GM10248 (cell line): ENCODE results near the gene ADA.
"Not testable (repeated sequence)": the region's sequence is repeated elsewhere in the genome, so short reads cannot be mapped to it uniquely, and the experiment has no call there.

Experiments used
- CTCF ChIA-PET: fragments of 300-600 bp; sonication (Branson Sonifier 250); formaldehyde crosslinking; extraction: SDS; loops from one replicate; lab custom pipeline; 2021; ENCODE audit warnings: antibody characterized with exemption; lab: Yijun Ruan, JAX
- POLR2A ChIA-PET: fragments of 350-650 bp; sonication (Branson Sonifier 250); formaldehyde crosslinking; extraction: SDS; loops from one replicate; lab custom pipeline; 2020; ENCODE audit warnings: antibody characterized with exemption; lab: Yijun Ruan, JAX
- DNase-seq: peaks from one replicate; pipeline ENCODE4 v3.0.0; 2012; ENCODE audit errors: extremely low spot score
- TF ChIP-seq, protein P1 (sequence below): IDR thresholded peaks from 2 replicates; pipeline ENCODE4 v1.5.1; 2012; ENCODE audit warnings: mild to moderate bottlenecking, low read depth; ENCODE audit errors: extremely low read depth, missing control alignments, control extremely low read depth

The ADA gene

DNA sequence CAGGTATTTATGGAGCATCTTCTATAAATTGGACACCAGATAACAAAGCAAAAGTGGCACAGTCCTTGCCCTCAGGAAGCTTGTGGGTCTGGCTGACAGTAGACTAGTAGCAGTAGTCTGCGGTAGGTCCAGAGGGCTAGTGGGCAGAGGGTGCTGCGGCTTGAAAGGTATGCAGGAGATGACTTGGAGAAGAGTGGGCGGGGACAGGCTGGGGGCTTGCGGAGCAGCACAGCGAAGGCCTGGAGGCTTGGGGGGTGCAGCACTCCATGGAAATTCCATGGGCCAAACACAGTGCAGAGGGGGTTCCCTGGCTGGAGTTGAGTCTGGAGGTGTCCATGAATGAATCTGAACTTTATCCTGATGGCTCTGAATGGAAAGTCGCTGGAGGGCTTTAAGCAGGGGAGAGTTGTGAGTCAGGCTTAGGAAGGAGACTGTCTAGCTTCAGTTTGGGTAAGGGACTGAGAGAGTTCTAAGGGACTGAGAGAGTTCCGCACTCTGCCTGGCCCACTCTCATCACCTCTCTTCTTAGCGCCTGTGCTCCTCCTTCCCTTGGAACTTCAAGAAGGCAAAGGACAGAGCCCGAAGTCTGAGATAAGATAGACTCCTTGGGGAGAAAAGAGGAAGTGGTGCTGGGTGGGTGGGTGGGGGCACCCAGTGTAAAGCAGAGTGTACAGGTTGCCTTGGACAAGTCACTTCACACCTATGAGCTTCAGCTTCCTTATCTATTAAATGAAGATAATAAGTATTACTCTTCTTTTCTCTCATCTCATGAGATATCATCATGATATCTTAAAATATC lies 60.3 kb downstream of the ADA start:
- ChIA-PET CTCF (interaction anchor here (1.4 to 2.3 kb wide), 3 partner anchors 8 to 19 kb away, joined by 4 to 14 read pairs (median 8); no protein-coding TSS in a partner anchor), POLR2A (no interaction called here)
- TF ChIP-seq, protein P1, sequence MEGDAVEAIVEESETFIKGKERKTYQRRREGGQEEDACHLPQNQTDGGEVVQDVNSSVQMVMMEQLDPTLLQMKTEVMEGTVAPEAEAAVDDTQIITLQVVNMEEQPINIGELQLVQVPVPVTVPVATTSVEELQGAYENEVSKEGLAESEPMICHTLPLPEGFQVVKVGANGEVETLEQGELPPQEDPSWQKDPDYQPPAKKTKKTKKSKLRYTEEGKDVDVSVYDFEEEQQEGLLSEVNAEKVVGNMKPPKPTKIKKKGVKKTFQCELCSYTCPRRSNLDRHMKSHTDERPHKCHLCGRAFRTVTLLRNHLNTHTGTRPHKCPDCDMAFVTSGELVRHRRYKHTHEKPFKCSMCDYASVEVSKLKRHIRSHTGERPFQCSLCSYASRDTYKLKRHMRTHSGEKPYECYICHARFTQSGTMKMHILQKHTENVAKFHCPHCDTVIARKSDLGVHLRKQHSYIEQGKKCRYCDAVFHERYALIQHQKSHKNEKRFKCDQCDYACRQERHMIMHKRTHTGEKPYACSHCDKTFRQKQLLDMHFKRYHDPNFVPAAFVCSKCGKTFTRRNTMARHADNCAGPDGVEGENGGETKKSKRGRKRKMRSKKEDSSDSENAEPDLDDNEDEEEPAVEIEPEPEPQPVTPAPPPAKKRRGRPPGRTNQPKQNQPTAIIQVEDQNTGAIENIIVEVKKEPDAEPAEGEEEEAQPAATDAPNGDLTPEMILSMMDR = no peak
- DNase-seq = no peak

DNA sequence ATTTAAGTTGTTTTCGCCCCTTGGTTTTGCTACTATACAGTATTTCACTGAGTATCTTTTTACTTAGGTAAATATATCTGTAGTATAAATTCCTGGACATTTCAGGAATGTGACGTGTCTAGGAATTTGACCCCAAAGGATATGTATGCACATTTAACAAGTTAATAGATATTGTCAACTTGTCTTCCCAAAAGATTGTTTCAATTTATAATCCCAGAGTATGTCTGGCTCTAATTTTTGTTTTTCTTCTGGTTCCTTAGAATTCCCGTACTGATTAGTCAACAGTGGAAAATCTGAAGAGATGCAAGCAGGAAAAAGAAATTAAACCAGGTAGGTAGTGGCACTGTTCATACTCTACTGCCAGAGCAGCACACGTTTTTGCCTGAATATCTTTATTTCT lies 62.0 kb downstream of the ADA start:
- CTCF ChIA-PET = interaction anchor here (0.6 to 2.3 kb wide), 3 partner anchors 10 to 94 kb away, joined by 3 to 14 read pairs (median 4); no protein-coding TSS in a partner anchor
- no peak for DNase-seq
- POLR2A ChIA-PET = no interaction called here
- TF ChIP-seq, protein P1 = no peak

DNA sequence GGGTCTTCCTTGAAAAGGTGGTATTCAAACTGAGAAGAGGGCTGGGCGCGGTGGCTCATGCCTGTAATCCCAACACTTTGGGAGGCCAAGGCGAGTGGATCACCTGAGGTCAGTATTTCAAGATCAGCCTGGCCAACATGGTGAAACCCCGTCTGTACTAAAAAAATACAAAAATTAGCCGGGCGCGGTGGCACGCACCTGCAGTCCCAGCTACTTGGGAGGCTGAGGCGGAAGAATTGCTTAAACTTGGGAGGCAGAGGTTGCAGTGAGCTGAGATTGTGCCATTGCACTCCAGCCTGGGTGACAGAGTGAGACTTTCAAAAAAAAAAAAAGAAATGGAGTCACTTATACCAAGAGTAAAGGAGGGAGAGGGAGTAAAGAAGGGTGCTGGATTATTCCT lies 63.2 kb downstream of the ADA start:
- CTCF ChIA-PET = interaction anchor here (0.7 to 4.5 kb wide), 4 partner anchors 11 to 21 kb away, joined by 3 to 20 read pairs (median 11); no protein-coding TSS in a partner anchor
- POLR2A ChIA-PET, DNase-seq: not testable (repeated sequence)

DNA sequence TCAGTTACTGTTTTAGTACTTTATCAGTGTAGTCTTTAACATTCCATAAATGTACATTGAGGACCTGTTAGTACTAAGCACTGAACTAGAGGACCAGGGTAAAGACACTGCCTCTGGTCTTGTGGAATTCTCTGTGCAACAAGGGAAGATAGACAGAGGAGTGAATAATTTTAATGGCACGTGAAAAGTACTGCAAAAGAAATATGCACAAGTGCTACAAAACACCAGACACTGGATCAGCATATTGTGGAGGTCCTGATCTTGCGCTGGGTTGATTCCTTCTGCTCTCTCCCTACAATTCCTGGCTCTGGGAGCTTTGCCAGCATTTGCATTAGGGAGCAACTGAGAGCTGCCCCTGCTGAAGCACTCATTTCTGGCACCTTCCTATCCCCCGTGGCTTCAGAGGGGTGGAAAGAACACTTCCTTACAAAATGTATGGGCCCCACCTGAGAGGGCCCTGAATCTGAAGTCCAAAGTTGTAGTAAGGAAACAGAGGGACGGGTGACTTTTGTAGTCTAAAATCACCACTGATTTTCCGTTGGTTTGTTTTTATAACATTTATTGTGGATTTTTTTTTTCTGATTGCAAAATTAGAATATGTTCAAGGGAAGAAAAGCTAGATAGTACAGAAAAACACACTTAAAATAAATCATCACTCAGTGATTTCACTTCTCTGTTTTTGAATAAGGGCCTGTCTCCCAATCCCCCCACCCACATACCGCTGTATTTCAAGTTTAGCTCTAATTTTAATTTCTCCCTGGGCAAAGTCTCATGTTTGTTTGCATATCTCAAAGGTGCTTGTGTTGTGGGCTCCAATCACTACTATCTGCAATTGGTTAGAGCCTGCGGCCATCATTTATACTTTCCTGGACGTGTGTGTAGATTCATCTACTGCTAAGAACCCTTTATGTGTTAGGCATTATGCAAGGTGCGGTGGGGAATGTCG lies 64.2 kb downstream of the ADA start:
- ChIA-PET POLR2A (interaction anchor here (0.7 kb wide), 1 partner anchor 39 kb away, joined by 3 read pairs; no protein-coding TSS in a partner anchor), CTCF (interaction anchor here (0.9 to 4.5 kb wide), 11 partner anchors 8 to 306 kb away, joined by 3 to 20 read pairs (median 7); no protein-coding TSS in a partner anchor)
- no peak for DNase-seq
- TF ChIP-seq, protein P1 = no peak

DNA sequence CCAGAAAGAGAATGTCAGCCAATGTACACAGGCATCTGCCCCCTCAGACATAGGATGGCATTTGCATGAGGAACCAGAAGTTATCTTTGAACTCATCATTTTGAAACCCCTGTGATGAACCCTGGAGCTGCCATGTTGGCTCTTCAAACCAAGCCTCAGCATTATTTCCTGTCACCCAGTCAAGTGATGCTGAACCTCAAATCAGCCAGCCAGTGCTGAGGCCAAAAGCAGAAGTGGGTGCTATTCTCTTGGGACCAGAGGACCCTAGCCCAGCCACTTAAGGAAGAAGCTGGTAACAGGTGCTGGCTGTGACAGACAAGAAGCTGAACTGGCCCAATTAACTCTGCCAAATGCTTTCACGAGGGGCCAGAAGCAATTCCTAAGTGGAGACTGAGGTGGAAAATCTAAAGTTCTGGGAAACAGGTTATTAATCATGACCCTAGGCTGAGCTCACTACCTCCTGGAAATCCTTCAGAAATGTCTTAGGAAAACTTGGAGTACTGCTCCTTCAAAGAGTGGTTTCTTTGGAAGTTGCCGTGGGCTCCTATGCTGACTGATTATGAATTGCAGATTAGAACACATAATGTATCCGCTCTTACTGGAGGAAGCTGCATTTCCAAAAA lies 65.1 kb downstream of the ADA start:
- DNase-seq = peak; percentile 57
- ChIA-PET POLR2A (interaction anchor here (0.9 to 1.3 kb wide), 2 partner anchors 10 to 22 kb away, joined by 3 to 4 read pairs; no protein-coding TSS in a partner anchor), CTCF (interaction anchor here (1.2 to 4.5 kb wide), 10 partner anchors 8 to 306 kb away, joined by 3 to 20 read pairs (median 10); no protein-coding TSS in a partner anchor)
- TF ChIP-seq, protein P1 = no peak
